HEK293T (cell line): ENCODE measurements around the gene MED27.

Experiments used
- FOXK2 ChIP-seq: fragments of 450-650 bp; IDR thresholded peaks from 2 replicates; pipeline ENCODE4 v1.6.1; 2016; ENCODE audit warnings: mild to moderate bottlenecking
- TF ChIP-seq, protein P1 (sequence below): fragments of 450-650 bp; IDR thresholded peaks from 2 replicates; pipeline ENCODE4 v1.6.1; 2016

DNA sequence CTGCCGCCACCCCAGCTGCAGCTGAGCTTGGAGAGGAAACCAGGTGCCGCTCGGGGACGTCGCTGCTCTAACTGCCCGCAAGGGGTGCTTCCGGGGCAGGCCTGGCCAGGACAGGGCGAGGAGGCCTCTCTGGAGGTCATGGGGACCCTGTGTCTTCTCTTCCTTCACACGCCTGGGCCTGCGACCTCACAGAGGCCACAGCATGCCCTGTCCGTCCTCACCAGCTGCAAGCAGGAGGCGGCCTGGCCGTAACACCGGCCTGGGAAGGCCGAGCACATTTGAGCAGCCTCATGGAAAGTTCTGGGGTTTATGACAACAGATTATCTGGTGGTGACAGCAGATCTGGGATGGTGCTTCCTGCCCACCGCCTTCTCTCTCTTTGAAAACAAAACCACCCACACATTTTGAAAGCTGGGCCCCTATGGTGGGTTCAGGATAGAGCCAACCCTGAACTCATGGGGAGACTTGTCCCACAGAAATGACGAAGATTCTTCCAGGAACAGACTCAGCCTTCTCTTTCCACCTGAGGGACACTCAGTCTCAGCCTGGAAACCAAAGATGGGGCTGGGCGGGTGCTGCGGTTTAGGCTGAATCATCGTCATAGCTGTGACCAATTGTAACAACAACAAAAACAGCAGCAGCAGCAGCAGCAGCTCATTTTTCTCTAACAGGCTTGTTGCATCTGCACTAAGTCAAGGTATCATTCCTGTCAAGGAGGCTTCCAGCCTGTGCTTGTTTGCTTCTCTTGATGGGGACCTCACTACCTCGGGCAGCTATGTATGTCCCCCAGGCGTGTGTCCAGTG lies 240.2 kb downstream of the MED27 start:
- no peak for TF ChIP-seq FOXK2
- TF ChIP-seq, protein P1, sequence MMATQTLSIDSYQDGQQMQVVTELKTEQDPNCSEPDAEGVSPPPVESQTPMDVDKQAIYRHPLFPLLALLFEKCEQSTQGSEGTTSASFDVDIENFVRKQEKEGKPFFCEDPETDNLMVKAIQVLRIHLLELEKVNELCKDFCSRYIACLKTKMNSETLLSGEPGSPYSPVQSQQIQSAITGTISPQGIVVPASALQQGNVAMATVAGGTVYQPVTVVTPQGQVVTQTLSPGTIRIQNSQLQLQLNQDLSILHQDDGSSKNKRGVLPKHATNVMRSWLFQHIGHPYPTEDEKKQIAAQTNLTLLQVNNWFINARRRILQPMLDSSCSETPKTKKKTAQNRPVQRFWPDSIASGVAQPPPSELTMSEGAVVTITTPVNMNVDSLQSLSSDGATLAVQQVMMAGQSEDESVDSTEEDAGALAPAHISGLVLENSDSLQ, result no peak
